ENCODE data around the gene ALOX15. TPM values are rescaled to one million over a fixed set of nuclear protein-coding genes. Genes with fewer than 3 reads are reported as not detected.
"Not testable (repeated sequence)": the region's sequence is repeated elsewhere in the genome, so short reads cannot be mapped to it uniquely, and the experiment has no call there.

ALOX15 gene
- total and polyA plus RNA-seq, 4 donors, result not detected

- ATAC-seq (ENCODE audit: low FRiP score), result no peak
- no peaks in the 10 kb centered on the region for H3K9me3 ChIP-seq (ENCODE audit: control insufficient read depth, low read length)
- intact Hi-C loops (cut with DNase I), result no loop called here
- H3K4me3 ChIP-seq (ENCODE audit: low read length in 2 of 2), result no peak overlapping the region
- H3K27ac ChIP-seq (ENCODE audit: low read depth in 1 of 2, low read length in 2 of 2), result no peak overlapping the region
- WGBS, 2 donors, result 66 to 69% methylated on average over 21 of the region's 21 CpGs
- no peaks in the 10 kb centered on the region for H3K4me1 ChIP-seq (ENCODE audit: control insufficient read depth in 1 of 2, insufficient read depth in 2 of 2, low read length in 2 of 2)
- H3K36me3 ChIP-seq (ENCODE audit: control insufficient read depth in 1 of 2, insufficient read depth in 2 of 2, low read length in 1 of 2), result no peaks in the 10 kb centered on the region
- no peak for DNase-seq
- no peaks in the 10 kb centered on the region for H3K27me3 ChIP-seq (ENCODE audit: control insufficient read depth in 1 of 2, insufficient read depth in 2 of 2, low read length in 1 of 2)
Observed at GRCh38 chr17:4631836-4632580, 9.5 kb downstream of the ALOX15 start.

- ATAC-seq (ENCODE audit: low FRiP score), result no peak
- no peak overlapping the region for H3K4me3 ChIP-seq (ENCODE audit: low read length in 2 of 2)
- no peaks in the 10 kb centered on the region for H3K4me1 ChIP-seq (ENCODE audit: control insufficient read depth in 1 of 2, insufficient read depth in 2 of 2, low read length in 2 of 2)
- no peak for DNase-seq
- intact Hi-C loops (cut with DNase I), result no loop called here
- no peaks in the 10 kb centered on the region for H3K36me3 ChIP-seq (ENCODE audit: control insufficient read depth in 1 of 2, insufficient read depth in 2 of 2, low read length in 1 of 2)
- 83 to 84% methylated on average over 8 of the region's 8 CpGs for WGBS, 2 donors
- no peaks in the 10 kb centered on the region for H3K9me3 ChIP-seq (ENCODE audit: control insufficient read depth, low read length)
- H3K27me3 ChIP-seq (ENCODE audit: control insufficient read depth in 1 of 2, insufficient read depth in 2 of 2, low read length in 1 of 2), result no peaks in the 10 kb centered on the region
- no peak overlapping the region for H3K27ac ChIP-seq (ENCODE audit: low read depth in 1 of 2, low read length in 2 of 2)
Observed at GRCh38 chr17:4631431-4631830, 10.0 kb downstream of the ALOX15 start.

- no peaks in the 10 kb centered on the region for H3K27me3 ChIP-seq (ENCODE audit: control insufficient read depth in 1 of 2, insufficient read depth in 2 of 2, low read length in 1 of 2)
- H3K36me3 ChIP-seq (ENCODE audit: control insufficient read depth in 1 of 2, insufficient read depth in 2 of 2, low read length in 1 of 2), result no peaks in the 10 kb centered on the region
- no peak for DNase-seq
- no peak for ATAC-seq (ENCODE audit: low FRiP score)
- H3K27ac ChIP-seq (ENCODE audit: low read depth in 1 of 2, low read length in 2 of 2), result no peak overlapping the region
- intact Hi-C loops (cut with DNase I), result loop anchor here in 1 of 2 donors (2.0 to 10.0 kb wide), 3 partner anchors 60 to 412 kb away; no protein-coding TSS in a partner anchor
- H3K4me3 ChIP-seq (ENCODE audit: low read length in 2 of 2), result no peak overlapping the region
- no peaks in the 10 kb centered on the region for H3K4me1 ChIP-seq (ENCODE audit: control insufficient read depth in 1 of 2, insufficient read depth in 2 of 2, low read length in 2 of 2)
- peaks cover 3% of the 10 kb centered on the region for H3K9me3 ChIP-seq (ENCODE audit: control insufficient read depth, low read length)
- WGBS, 2 donors, result 77 to 78% methylated on average over 4 of the region's 4 CpGs
Observed at GRCh38 chr17:4626734-4627256, 14.7 kb downstream of the ALOX15 start.

GRCh38 chr17:4625181-4625617 is 16.3 kb downstream of the ALOX15 start:
- intact Hi-C loops (cut with DNase I), result loop anchor here (1.0 to 10.0 kb wide), 3 partner anchors 60 to 410 kb away; no protein-coding TSS in a partner anchor
- Histone ChIP-seq H3K4me3 (ENCODE audit: low read length in 2 of 2) (no peak overlapping the region), H3K27me3 (ENCODE audit: control insufficient read depth in 1 of 2, insufficient read depth in 2 of 2, low read length in 1 of 2) (no peaks in the 10 kb centered on the region), H3K36me3 (ENCODE audit: control insufficient read depth in 1 of 2, insufficient read depth in 2 of 2, low read length in 1 of 2) (no peaks in the 10 kb centered on the region), H3K4me1 (ENCODE audit: control insufficient read depth in 1 of 2, insufficient read depth in 2 of 2, low read length in 2 of 2) (no peaks in the 10 kb centered on the region), H3K27ac (ENCODE audit: low read depth in 1 of 2, low read length in 2 of 2) (no peak overlapping the region), H3K9me3 (ENCODE audit: control insufficient read depth, low read length) (peaks cover 5% of the 10 kb centered on the region)
- DNase-seq (no peak), ATAC-seq (ENCODE audit: low FRiP score) (no peak)
- WGBS, 2 donors, result 58 to 61% methylated on average over 12 of the region's 12 CpGs

GRCh38 chr17:4624451-4624911 is 17.0 kb downstream of the ALOX15 start:
- WGBS, 2 donors, result 79 to 81% methylated on average over 3 of the region's 3 CpGs
- H3K4me1 ChIP-seq (ENCODE audit: control insufficient read depth in 1 of 2, insufficient read depth in 2 of 2, low read length in 2 of 2); H3K4me3 ChIP-seq (ENCODE audit: low read length in 2 of 2); DNase-seq; ATAC-seq (ENCODE audit: low FRiP score); H3K9me3 ChIP-seq (ENCODE audit: control insufficient read depth, low read length); H3K36me3 ChIP-seq (ENCODE audit: control insufficient read depth in 1 of 2, insufficient read depth in 2 of 2, low read length in 1 of 2); H3K27ac ChIP-seq (ENCODE audit: low read depth in 1 of 2, low read length in 2 of 2); H3K27me3 ChIP-seq (ENCODE audit: control insufficient read depth in 1 of 2, insufficient read depth in 2 of 2, low read length in 1 of 2): not testable (repeated sequence)
- intact Hi-C loops (cut with DNase I), result loop anchor here (2.0 to 10.0 kb wide), 2 partner anchors 60 to 410 kb away; no protein-coding TSS in a partner anchor

- WGBS, 2 donors, result 71 to 72% methylated on average over 2 of the region's 2 CpGs
- no peaks in the 10 kb centered on the region for H3K4me1 ChIP-seq (ENCODE audit: control insufficient read depth in 1 of 2, insufficient read depth in 2 of 2, low read length in 2 of 2)
- intact Hi-C loops (cut with DNase I), result loop anchor here in 1 of 2 donors (10.0 kb wide), 1 partner anchor 408 kb away; no protein-coding TSS in a partner anchor
- no peaks in the 10 kb centered on the region for H3K27me3 ChIP-seq (ENCODE audit: control insufficient read depth in 1 of 2, insufficient read depth in 2 of 2, low read length in 1 of 2)
- H3K4me3 ChIP-seq (ENCODE audit: low read length in 2 of 2), result no peak overlapping the region
- H3K9me3 ChIP-seq (ENCODE audit: control insufficient read depth, low read length), result peaks cover 5% of the 10 kb centered on the region
- no peak overlapping the region for H3K27ac ChIP-seq (ENCODE audit: low read depth in 1 of 2, low read length in 2 of 2)
- no peaks in the 10 kb centered on the region for H3K36me3 ChIP-seq (ENCODE audit: control insufficient read depth in 1 of 2, insufficient read depth in 2 of 2, low read length in 1 of 2)
- ATAC-seq (ENCODE audit: low FRiP score) (no peak), DNase-seq (no peak)
Observed at GRCh38 chr17:4623249-4623648, 18.2 kb downstream of the ALOX15 start.

GRCh38 chr17:4622375-4622774 is 19.1 kb downstream of the ALOX15 start:
- intact Hi-C loops (cut with DNase I), result loop anchor here in 1 of 2 donors (10.0 kb wide), 1 partner anchor 408 kb away; no protein-coding TSS in a partner anchor

GRCh38 chr17:4620531-4621101 is 20.9 kb downstream of the ALOX15 start:
- H3K36me3 ChIP-seq (ENCODE audit: control insufficient read depth in 1 of 2, insufficient read depth in 2 of 2, low read length in 1 of 2), result no peaks in the 10 kb centered on the region
- intact Hi-C loops (cut with DNase I), result loop anchor here in 1 of 2 donors (10.0 kb wide), 1 partner anchor 406 kb away; no protein-coding TSS in a partner anchor
- ATAC-seq (ENCODE audit: low FRiP score), result no peak
- H3K4me1 ChIP-seq (ENCODE audit: control insufficient read depth in 1 of 2, insufficient read depth in 2 of 2, low read length in 2 of 2), result no peaks in the 10 kb centered on the region
- WGBS, 2 donors, result 89 to 95% methylated on average over 4 of the region's 4 CpGs
- H3K27ac ChIP-seq (ENCODE audit: low read depth in 1 of 2, low read length in 2 of 2), result no peak overlapping the region
- H3K4me3 ChIP-seq (ENCODE audit: low read length in 2 of 2), result no peak overlapping the region
- H3K9me3 ChIP-seq (ENCODE audit: control insufficient read depth, low read length), result peaks cover 5% of the 10 kb centered on the region
- H3K27me3 ChIP-seq (ENCODE audit: control insufficient read depth in 1 of 2, insufficient read depth in 2 of 2, low read length in 1 of 2), result no peaks in the 10 kb centered on the region
- no peak for DNase-seq

More at GRCh38 chr17:4622375-4622774, 19.1 kb downstream of the ALOX15 start:
- WGBS, 2 donors, result 96 to 100% methylated on average over 1 of the region's 1 CpG
- DNase-seq (no peak), ATAC-seq (ENCODE audit: low FRiP score) (no peak)
- no peak overlapping the region for H3K27ac ChIP-seq (ENCODE audit: low read depth in 1 of 2, low read length in 2 of 2)
- H3K4me3 ChIP-seq (ENCODE audit: low read length in 2 of 2), result no peak overlapping the region
- no peaks in the 10 kb centered on the region for H3K36me3 ChIP-seq (ENCODE audit: control insufficient read depth in 1 of 2, insufficient read depth in 2 of 2, low read length in 1 of 2)
- H3K9me3 ChIP-seq (ENCODE audit: control insufficient read depth, low read length), result peaks cover 5% of the 10 kb centered on the region
- H3K4me1 ChIP-seq (ENCODE audit: control insufficient read depth in 1 of 2, insufficient read depth in 2 of 2, low read length in 2 of 2), result no peaks in the 10 kb centered on the region
- no peaks in the 10 kb centered on the region for H3K27me3 ChIP-seq (ENCODE audit: control insufficient read depth in 1 of 2, insufficient read depth in 2 of 2, low read length in 1 of 2)

Measured in aorta (tissue), 5 donors.